ENCODE measurements around the gene ECI1.

ECI1 gene

DNA sequence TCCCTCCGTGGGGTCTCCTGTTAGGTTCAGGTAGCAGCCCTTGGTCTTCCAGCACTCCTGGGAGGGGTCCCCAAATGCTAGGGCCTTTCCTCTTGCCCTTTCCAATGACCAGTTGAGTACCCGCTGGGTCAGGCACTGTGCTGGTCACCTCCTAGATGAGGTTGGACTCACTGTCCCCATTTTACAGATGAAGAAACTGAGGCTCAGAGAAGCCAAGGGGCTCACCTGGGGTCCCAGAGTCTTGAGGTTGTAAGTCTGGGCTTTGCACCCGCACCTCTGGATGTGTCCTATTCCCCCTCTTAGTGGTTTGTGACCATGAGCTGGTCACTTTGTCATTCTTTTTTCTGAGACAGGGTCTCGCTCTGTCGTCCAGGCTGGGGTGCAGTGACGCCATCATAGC, 53.6 kb downstream of the ECI1 start:
- H3K9me3 ChIP-seq (ENCODE audit: insufficient read depth, low read depth, low read length), result peaks cover 3% of the 10 kb centered on the region
- no peaks in the 10 kb centered on the region for H3K79me1 ChIP-seq (ENCODE audit: low read length)
- H2BK12ac ChIP-seq (ENCODE audit: low read length), result no peak overlapping the region
- no peak overlapping the region for H3K9ac ChIP-seq (ENCODE audit: low read length)
- no peak overlapping the region for H3K4ac ChIP-seq (ENCODE audit: low read depth, low read length)
- no peak overlapping the region for H2AFZ ChIP-seq (ENCODE audit: insufficient read depth, low read length, poor library complexity)
- H2BK120ac ChIP-seq (ENCODE audit: insufficient read depth, low read length, poor library complexity), result no peak overlapping the region
- no peak overlapping the region for H4K91ac ChIP-seq (ENCODE audit: low read depth, low read length)
- no peak overlapping the region for H3K27ac ChIP-seq (ENCODE audit: low read depth, low read length)
- H3K36me3 ChIP-seq (ENCODE audit: control insufficient read depth in 1 of 2, insufficient read depth in 2 of 2, low read length in 2 of 2), result no peaks in the 10 kb centered on the region
- H3K79me2 ChIP-seq (ENCODE audit: control insufficient read depth, insufficient read depth, low read length, poor library complexity), result no peaks in the 10 kb centered on the region
- H3K4me3 ChIP-seq (ENCODE audit: low read depth, low read length), result no peak overlapping the region
- no peak overlapping the region for H4K8ac ChIP-seq (ENCODE audit: low read depth, low read length)
- no peak overlapping the region for H3K18ac ChIP-seq (ENCODE audit: low read length)
- H3K23ac ChIP-seq (ENCODE audit: low read length), result no peak overlapping the region
- H3K14ac ChIP-seq (ENCODE audit: low read length), result no peak overlapping the region
- no peak overlapping the region for H2AK5ac ChIP-seq (ENCODE audit: low read length)
- H3K27me3 ChIP-seq (ENCODE audit: insufficient read depth, low read length), result peaks cover 30% of the 10 kb centered on the region
- H3K4me2 ChIP-seq (ENCODE audit: low read length), result no peak overlapping the region
- no peaks in the 10 kb centered on the region for H3K4me1 ChIP-seq (ENCODE audit: control insufficient read depth in 1 of 2, insufficient read depth in 2 of 2, low read length in 2 of 2)
- no CpG with 5 or more reads among the region's 6 CpGs for WGBS (ENCODE audit: extremely low coverage, insufficient coverage, insufficient read length)
- DNase-seq, result no peak
- H4K12ac ChIP-seq (ENCODE audit: low read depth, low read length), result no peak overlapping the region
- H2BK5ac ChIP-seq (ENCODE audit: low read depth, low read length, poor library complexity), result no peak overlapping the region

DNA sequence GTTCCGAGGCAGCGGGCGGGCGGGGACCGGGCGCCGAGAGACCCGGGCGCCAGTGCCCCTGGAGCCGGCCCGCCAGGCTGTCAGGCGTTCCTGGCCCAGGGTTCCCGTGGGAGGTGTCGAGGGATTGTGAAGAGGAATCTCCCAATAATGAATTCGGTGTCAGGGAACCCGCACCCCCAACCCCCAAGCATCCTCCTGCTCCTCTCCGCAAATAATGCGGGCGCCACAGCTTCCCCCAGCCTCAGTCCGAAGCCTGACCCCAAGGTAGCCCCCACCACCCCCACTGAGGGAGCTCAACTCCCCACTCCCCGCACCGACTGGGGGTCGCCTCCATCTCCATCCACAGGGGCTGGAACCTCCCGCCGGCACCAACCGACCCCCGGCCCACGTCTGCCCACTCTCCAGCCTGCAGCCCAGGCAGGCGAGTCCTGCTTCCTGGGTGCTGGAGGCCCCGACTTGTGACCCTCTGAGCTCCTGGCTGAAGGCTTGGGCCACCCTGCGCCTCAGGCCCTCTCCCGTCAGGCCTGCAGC, 54.3 kb downstream of the ECI1 start:
- H3K4me3 ChIP-seq (ENCODE audit: low read depth, low read length), result no peak overlapping the region
- no peak overlapping the region for H3K14ac ChIP-seq (ENCODE audit: low read length)
- no peak overlapping the region for H4K12ac ChIP-seq (ENCODE audit: low read depth, low read length)
- no peak overlapping the region for H2AK5ac ChIP-seq (ENCODE audit: low read length)
- peaks cover 30% of the 10 kb centered on the region for H3K27me3 ChIP-seq (ENCODE audit: insufficient read depth, low read length)
- H3K4ac ChIP-seq (ENCODE audit: low read depth, low read length), result no peak overlapping the region
- H4K91ac ChIP-seq (ENCODE audit: low read depth, low read length), result no peak overlapping the region
- no peaks in the 10 kb centered on the region for H3K79me2 ChIP-seq (ENCODE audit: control insufficient read depth, insufficient read depth, low read length, poor library complexity)
- H3K18ac ChIP-seq (ENCODE audit: low read length), result no peak overlapping the region
- peaks cover 3% of the 10 kb centered on the region for H3K9me3 ChIP-seq (ENCODE audit: insufficient read depth, low read depth, low read length)
- H3K4me2 ChIP-seq (ENCODE audit: low read length), result peak overlapping the region; percentile 67
- H3K36me3 ChIP-seq (ENCODE audit: control insufficient read depth in 1 of 2, insufficient read depth in 2 of 2, low read length in 2 of 2), result no peaks in the 10 kb centered on the region
- H3K79me1 ChIP-seq (ENCODE audit: low read length), result no peaks in the 10 kb centered on the region
- H3K23ac ChIP-seq (ENCODE audit: low read length), result no peak overlapping the region
- no CpG with 5 or more reads among the region's 32 CpGs for WGBS (ENCODE audit: extremely low coverage, insufficient coverage, insufficient read length)
- H2AFZ ChIP-seq (ENCODE audit: insufficient read depth, low read length, poor library complexity), result peak overlapping the region; percentile 27
- no peak overlapping the region for H2BK12ac ChIP-seq (ENCODE audit: low read length)
- no peak for DNase-seq
- no peak overlapping the region for H2BK5ac ChIP-seq (ENCODE audit: low read depth, low read length, poor library complexity)
- no peak overlapping the region for H3K27ac ChIP-seq (ENCODE audit: low read depth, low read length)
- H2BK120ac ChIP-seq (ENCODE audit: insufficient read depth, low read length, poor library complexity), result no peak overlapping the region
- no peaks in the 10 kb centered on the region for H3K4me1 ChIP-seq (ENCODE audit: control insufficient read depth in 1 of 2, insufficient read depth in 2 of 2, low read length in 2 of 2)
- no peak overlapping the region for H3K9ac ChIP-seq (ENCODE audit: low read length)
- H4K8ac ChIP-seq (ENCODE audit: low read depth, low read length), result no peak overlapping the region

DNA sequence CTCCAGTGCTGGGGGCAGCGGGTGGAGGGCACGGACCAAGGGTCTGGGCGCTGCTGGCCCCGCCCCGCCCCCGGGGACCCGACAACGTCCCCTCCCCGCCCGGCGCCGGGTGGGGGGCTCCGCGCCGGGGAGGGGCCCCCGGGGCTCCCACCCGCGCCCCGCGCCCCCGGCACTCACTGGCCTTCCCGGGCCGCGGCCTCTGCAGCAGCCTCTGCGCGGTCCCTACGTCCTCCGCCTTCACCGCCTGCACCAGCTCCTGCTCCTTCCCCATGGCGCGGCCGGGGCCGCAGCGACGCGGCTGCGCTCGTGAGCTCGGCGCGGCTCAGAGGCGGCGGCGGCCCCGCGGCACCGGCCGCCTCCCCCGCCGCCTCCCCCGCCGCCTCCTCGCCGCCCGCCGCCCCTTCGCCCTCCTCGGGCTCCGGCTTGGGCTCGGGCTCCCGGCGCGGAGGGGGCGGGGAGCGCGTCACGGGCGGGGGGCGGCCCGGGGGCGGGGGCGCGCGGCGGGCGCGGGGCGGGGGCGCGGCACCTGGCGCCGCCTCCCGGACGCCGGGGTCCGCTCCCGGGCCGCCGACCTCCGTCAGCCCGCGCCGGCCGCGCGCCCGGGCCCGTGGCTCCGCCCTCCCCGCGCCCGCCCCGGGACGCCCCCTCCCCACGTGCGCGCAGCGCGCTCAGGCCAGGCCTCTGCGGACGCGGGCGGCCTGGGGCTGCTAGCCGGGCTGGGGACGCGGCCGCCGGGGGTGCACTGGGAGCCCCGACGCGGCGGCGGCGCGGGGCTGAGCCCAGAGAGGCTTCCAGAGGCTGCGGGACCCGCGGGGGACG, 55.0 kb downstream of the ECI1 start, which contains the start of gene CASKIN1:
Gene CASKIN1 (minus strand): TSS at position 444 of the 819 bp plus-strand sequence. CDS start 173 bp downstream, at position 271.
- H3K36me3 ChIP-seq (ENCODE audit: control insufficient read depth in 1 of 2, insufficient read depth in 2 of 2, low read length in 2 of 2), result no peaks in the 10 kb centered on the region
- no peak within 1 kb of the TSS for H2BK120ac ChIP-seq (ENCODE audit: insufficient read depth, low read length, poor library complexity)
- peaks cover 30% of the 10 kb centered on the region for H3K27me3 ChIP-seq (ENCODE audit: insufficient read depth, low read length)
- no peak within 1 kb of the TSS for H3K27ac ChIP-seq (ENCODE audit: low read depth, low read length)
- no peak within 1 kb of the TSS for H3K9ac ChIP-seq (ENCODE audit: low read length)
- no peaks in the 10 kb centered on the region for H3K4me1 ChIP-seq (ENCODE audit: control insufficient read depth in 1 of 2, insufficient read depth in 2 of 2, low read length in 2 of 2)
- H3K4ac ChIP-seq (ENCODE audit: low read depth, low read length), result no peak within 1 kb of the TSS
- peak within 1 kb of the TSS; percentile 27 for H2AFZ ChIP-seq (ENCODE audit: insufficient read depth, low read length, poor library complexity)
- H3K23ac ChIP-seq (ENCODE audit: low read length), result no peak within 1 kb of the TSS
- no peak within 1 kb of the TSS for H3K18ac ChIP-seq (ENCODE audit: low read length)
- H2BK12ac ChIP-seq (ENCODE audit: low read length), result no peak within 1 kb of the TSS
- no peak within 1 kb of the TSS for H2AK5ac ChIP-seq (ENCODE audit: low read length)
- H3K9me3 ChIP-seq (ENCODE audit: insufficient read depth, low read depth, low read length), result peaks cover 5% of the 10 kb centered on the region
- H3K79me1 ChIP-seq (ENCODE audit: low read length), result no peaks in the 10 kb centered on the region
- H4K8ac ChIP-seq (ENCODE audit: low read depth, low read length), result no peak within 1 kb of the TSS
- H2BK5ac ChIP-seq (ENCODE audit: low read depth, low read length, poor library complexity), result no peak within 1 kb of the TSS
- no peak within 1 kb of the TSS for H3K14ac ChIP-seq (ENCODE audit: low read length)
- H4K91ac ChIP-seq (ENCODE audit: low read depth, low read length), result no peak within 1 kb of the TSS
- peak within 1 kb of the TSS; percentile 79 for H3K4me2 ChIP-seq (ENCODE audit: low read length)
- no CpG with 5 or more reads among the region's 129 CpGs for WGBS (ENCODE audit: extremely low coverage, insufficient coverage, insufficient read length)
- H3K4me3 ChIP-seq (ENCODE audit: low read depth, low read length), result peak within 1 kb of the TSS; percentile 67
- DNase-seq, result peak in 1 of 2 donors; percentile 44
- no peaks in the 10 kb centered on the region for H3K79me2 ChIP-seq (ENCODE audit: control insufficient read depth, insufficient read depth, low read length, poor library complexity)
- H4K12ac ChIP-seq (ENCODE audit: low read depth, low read length), result no peak within 1 kb of the TSS

DNA sequence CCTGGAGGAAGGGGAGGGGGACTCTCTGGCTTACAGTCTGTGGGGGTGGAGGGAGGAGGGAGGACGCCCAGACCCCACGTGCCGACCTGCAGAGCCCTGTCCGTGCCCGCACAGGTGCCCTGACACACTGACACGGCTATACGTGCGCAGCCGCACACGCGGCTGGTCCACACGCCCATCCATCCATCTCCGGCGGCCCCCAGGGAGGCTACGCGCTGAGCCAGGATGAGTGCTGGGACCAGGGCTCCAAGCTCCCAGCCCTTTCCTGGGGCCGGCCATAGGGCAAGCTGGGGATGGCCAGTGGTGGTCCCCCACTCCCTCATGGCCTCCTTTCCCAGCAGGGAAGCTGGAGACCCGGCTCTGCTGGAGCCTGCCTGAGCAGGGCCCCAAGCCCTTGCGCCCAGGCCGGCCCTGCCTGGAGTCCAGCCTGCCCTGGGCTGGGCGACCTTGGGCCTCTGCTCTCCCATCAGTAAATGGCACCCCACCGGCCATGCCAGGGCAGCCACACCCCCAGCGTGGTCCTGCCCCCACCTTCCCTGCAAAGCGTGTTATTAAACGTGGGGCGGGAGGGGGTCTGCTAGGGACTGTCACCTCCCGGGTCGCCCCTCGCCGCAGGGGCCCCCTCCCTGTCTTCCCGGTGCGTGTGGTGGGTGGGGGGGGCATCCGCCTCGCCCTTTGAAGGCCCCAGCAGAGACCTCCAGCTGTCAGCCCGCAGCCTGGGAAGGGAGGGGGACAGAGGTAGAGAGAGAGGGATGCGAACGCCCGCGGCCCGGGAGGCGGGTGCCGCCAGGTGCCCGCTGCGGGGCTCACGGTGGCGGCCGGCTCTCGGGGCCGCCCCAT, 55.8 kb downstream of the ECI1 start:
- H4K91ac ChIP-seq (ENCODE audit: low read depth, low read length), result no peak overlapping the region
- H2BK120ac ChIP-seq (ENCODE audit: insufficient read depth, low read length, poor library complexity), result no peak overlapping the region
- no CpG with 5 or more reads among the region's 49 CpGs for WGBS (ENCODE audit: extremely low coverage, insufficient coverage, insufficient read length)
- no peak overlapping the region for H2BK5ac ChIP-seq (ENCODE audit: low read depth, low read length, poor library complexity)
- no peak overlapping the region for H3K4ac ChIP-seq (ENCODE audit: low read depth, low read length)
- H3K4me2 ChIP-seq (ENCODE audit: low read length), result peak overlapping the region; percentile 79
- H3K4me1 ChIP-seq (ENCODE audit: control insufficient read depth in 1 of 2, insufficient read depth in 2 of 2, low read length in 2 of 2), result no peaks in the 10 kb centered on the region
- H3K36me3 ChIP-seq (ENCODE audit: control insufficient read depth in 1 of 2, insufficient read depth in 2 of 2, low read length in 2 of 2), result no peaks in the 10 kb centered on the region
- no peak overlapping the region for H2AK5ac ChIP-seq (ENCODE audit: low read length)
- no peak overlapping the region for H3K23ac ChIP-seq (ENCODE audit: low read length)
- no peak overlapping the region for H2BK12ac ChIP-seq (ENCODE audit: low read length)
- DNase-seq, result no peak
- H3K14ac ChIP-seq (ENCODE audit: low read length), result no peak overlapping the region
- peaks cover 30% of the 10 kb centered on the region for H3K27me3 ChIP-seq (ENCODE audit: insufficient read depth, low read length)
- no peak overlapping the region for H3K9ac ChIP-seq (ENCODE audit: low read length)
- no peak overlapping the region for H2AFZ ChIP-seq (ENCODE audit: insufficient read depth, low read length, poor library complexity)
- no peak overlapping the region for H3K27ac ChIP-seq (ENCODE audit: low read depth, low read length)
- H3K9me3 ChIP-seq (ENCODE audit: insufficient read depth, low read depth, low read length), result peaks cover 5% of the 10 kb centered on the region
- H3K79me2 ChIP-seq (ENCODE audit: control insufficient read depth, insufficient read depth, low read length, poor library complexity), result no peaks in the 10 kb centered on the region
- H3K79me1 ChIP-seq (ENCODE audit: low read length), result no peaks in the 10 kb centered on the region
- no peak overlapping the region for H3K4me3 ChIP-seq (ENCODE audit: low read depth, low read length)
- H4K12ac ChIP-seq (ENCODE audit: low read depth, low read length), result no peak overlapping the region
- H4K8ac ChIP-seq (ENCODE audit: low read depth, low read length), result no peak overlapping the region
- H3K18ac ChIP-seq (ENCODE audit: low read length), result no peak overlapping the region
